Mammary microvascular endothelial cell (primary cell): ENCODE measurements around the gene GMPR. TPM values are rescaled to one million over a fixed set of nuclear protein-coding genes. Genes with fewer than 3 reads are reported as not detected.

Experiments
- total RNA-seq: library from RNA; depleted of rRNA; stranded (reverse); fragments of >200 nt; gene quantifications from 2 replicates; pipeline ENCODE4 v1.2.3, GENCODE V29; 2015

The GMPR gene
- 33.0 and 36.5 TPM in 2 replicates for total RNA-seq

GRCh38 chr6:16238057-16238962 is at the start of gene GMPR:
Gene GMPR, plus strand, starts transcription at chr6:16238587. Its CDS starts 107 bp downstream, at chr6:16238694.

Other genes starting within 250 kb of the GMPR start
- gene MYLIP, start 109.5 kb upstream of the GMPR start, total RNA-seq: 7.9 and 10.1 TPM in 2 replicates